Occipital lobe (tissue), 2 donors: Measurements from ENCODE around the gene TMEM170A. TPM values are rescaled to one million over a fixed set of nuclear protein-coding genes. Genes with fewer than 3 reads are reported as not detected.
"Not testable (repeated sequence)": the region's sequence is repeated elsewhere in the genome, so short reads cannot be mapped to it uniquely, and the experiment has no call there.

Experiments used
- DNase-seq: peaks from one replicate; lab custom pipeline; 2025; lab: John Stamatoyannopoulos, UW
- total RNA-seq: library from RNA; depleted of rRNA; stranded (reverse); fragments of >200 nt; gene quantifications from one replicate; pipeline ENCODE4 v1.2.3, GENCODE V29; 2014

TMEM170A gene
- total RNA-seq, 1 donor from 2014 or later = 30.7 TPM

- DNase-seq = no peak
Measured at GRCh38 chr16:75481475-75481874, 17.0 kb upstream of the TMEM170A start.

DNA sequence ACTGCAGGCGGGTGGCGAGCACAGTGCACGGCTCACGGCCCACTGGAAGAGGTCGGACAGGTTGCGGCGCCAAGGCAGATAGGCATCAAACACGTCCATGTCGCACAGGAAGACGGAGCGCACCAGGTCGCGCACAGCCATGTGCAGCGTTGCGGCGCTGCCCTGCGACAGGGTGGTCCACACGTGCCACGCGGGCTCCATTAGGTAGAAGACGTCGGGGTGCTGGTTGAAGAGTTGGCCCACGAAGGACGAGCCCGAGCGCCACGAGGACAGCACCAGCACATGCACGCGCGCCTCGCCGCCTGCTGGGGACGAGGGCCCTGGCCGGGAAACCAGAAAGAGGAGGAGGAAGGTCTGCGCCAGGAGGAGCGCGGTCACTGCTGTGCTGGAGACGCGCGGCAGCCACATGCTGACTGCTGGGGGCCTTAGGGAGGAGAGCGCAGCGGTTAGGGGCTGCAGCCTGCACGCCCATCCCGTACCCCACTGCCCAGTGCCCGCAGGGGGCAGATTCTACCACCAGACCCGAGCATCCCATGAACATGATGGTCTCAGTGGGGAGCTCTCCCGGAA is 15.0 kb upstream of the TMEM170A start:
- DNase-seq = no peak

- no peak for DNase-seq
Measured at GRCh38 chr16:75478480-75479345, 14.2 kb upstream of the TMEM170A start.

GRCh38 chr16:75477680-75478473 is 13.4 kb upstream of the TMEM170A start:
- no peak for DNase-seq

GRCh38 chr16:75476817-75477216 is 12.3 kb upstream of the TMEM170A start:
- DNase-seq = no peak

- no peak for DNase-seq
Measured at GRCh38 chr16:75475420-75475847, 10.9 kb upstream of the TMEM170A start.

DNA sequence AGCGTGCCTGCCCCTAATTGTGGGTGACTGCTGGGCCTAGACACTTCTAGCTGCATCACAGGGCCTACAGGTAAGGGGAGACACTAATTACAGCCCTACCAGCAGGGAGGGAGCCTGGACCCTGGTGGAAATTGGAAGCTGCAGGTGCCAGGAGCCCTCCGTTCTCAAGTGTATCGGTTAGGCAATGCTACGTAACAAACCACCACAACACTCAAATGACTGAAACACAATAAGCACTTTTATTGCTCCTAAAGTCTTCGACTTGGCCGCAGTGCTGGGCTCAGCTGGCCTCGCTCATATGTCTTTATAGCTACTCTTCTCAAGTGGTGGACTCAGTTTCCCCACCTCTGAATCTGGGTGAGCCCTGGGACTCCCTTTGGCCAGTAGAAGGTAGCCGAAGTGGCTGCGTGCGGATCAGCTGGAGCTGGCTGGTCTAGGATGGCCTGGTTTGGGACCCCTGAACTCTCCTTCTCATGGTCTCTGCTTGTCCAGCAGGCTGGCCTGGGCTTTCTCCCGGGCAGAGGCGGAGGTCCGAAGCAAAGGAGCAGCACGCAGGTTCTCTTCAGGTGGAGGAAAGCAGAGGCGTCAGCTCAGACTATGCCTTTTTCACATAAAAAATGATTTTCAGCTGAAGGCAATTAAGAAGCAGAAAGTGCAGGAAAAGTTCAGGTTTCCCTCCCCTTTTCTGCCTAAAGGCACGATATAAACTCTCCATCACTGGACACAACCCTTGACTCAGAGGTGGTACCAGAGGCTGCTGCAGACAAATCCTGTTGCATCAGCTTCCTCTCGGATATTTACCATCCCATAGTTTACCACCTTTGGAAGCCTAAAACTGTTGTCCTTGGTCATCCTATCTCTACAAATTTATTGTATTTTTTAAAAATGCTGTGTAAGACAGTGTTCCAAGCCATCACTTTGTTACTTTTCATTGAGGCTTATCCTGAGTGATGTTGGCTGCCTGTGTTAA is 8.7 kb upstream of the TMEM170A start:
- no peak for DNase-seq

- peak; percentile 29 for DNase-seq
Measured at GRCh38 chr16:75471723-75472633, 7.5 kb upstream of the TMEM170A start.

- DNase-seq = no peak
Measured at GRCh38 chr16:75466760-75467159, 2.3 kb upstream of the TMEM170A start.

- peak; percentile 23 for DNase-seq
Measured at GRCh38 chr16:75463389-75464121, 934 bp downstream of the TMEM170A start.

DNA sequence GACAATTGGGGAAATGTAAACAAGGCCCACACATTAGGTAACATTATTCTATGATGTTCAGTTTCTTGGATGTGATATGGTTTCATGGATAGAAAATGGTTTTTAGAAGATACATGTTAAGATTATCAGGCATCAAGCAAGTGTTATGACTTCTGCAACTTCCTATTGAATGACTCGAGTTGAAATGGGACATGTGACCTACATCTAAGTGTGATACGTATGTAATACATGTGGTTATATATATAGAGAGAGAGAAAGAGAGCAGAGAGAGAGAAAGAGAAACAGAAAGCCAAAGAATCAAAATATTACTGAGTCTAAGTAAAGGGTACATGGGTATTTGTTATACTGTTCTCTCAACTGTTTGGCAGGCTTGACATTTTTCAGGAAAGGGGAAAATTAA is 1.7 kb downstream of the TMEM170A start:
- no peak for DNase-seq

GRCh38 chr16:75461575-75461974 is 2.9 kb downstream of the TMEM170A start:
- no peak for DNase-seq

DNA sequence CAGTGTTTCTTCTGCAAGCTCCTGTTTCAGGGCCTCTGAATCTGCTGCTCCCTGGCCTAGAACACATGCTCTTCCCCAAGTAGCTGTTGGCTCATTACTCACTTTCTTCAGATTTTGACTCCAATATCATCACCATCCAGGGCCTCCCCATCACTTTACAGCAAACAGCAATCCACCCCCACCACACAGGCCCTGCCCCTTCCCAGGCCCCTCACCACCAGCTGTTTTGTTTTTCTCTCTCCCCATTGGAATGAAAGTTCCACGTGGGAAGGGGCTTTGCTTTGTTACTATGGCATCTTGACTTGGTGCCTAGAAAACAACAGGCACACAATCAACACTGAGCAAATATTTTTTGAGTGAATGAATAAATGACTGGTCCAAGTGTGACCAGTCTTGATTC is 4.0 kb downstream of the TMEM170A start:
- DNase-seq = no peak

GRCh38 chr16:75459691-75460090 is 4.8 kb downstream of the TMEM170A start:
- DNase-seq = no peak

GRCh38 chr16:75458439-75458838 is 6.0 kb downstream of the TMEM170A start:
- no peak for DNase-seq

DNA sequence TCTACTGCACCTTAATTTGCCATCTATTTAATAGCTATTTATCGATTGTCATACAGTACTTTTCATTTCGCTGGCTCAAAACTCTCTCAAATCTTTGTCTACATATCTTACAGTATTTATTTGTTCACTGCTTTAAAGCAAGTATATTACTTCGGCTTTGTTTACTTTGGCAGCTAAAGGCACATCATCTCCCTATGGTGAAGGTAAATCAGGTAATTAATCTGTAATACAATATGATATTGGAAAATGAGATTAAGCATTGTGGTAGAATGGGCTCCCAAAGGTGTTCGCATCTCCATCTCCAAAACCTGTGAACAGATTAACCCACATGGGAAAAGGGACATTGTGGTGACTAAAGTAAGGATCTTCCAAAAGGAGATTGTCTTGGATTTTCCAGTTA is 6.5 kb downstream of the TMEM170A start:
- no peak for DNase-seq

- no peak for DNase-seq
Measured at GRCh38 chr16:75457485-75458021, 6.9 kb downstream of the TMEM170A start.

DNA sequence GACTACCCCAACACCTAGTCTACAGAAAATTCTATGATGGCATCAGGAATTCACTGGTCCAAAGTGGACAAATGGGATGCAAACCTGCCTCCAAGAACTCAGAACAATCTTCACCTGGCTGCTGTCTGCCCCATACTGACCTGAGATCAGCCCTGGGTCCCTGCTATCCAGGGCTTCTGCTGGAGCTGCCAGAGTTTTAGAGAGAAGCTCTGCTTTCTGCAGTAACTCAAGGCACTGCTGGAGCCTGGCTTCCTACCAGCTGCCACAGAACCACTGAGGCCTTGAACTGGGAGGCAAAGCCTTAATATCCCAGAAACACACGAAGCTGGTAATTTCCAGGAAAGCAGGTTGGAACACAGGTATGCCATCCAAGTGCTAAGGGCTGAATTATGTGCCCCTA is 7.5 kb downstream of the TMEM170A start:
- DNase-seq = no peak

DNA sequence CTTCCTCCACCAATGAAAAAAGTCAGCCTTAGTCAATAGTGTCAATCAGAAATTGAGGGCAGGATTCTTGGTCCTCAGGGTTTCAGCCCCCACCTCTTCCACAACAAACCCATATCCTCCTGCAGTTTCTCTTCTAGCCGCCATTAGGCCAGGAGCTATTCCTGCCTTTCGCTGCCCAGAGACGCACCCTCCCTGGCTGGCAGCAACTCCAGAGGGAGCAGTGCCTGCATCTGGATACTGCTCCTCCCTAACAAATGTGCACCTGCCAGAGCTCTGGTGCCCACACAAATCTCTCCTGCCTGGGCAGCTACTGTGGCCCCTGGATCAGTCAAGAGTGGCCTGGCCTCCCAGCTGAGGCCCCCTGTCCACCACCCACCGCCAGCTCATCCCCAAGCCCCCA is 8.0 kb downstream of the TMEM170A start:
- not testable (repeated sequence) for DNase-seq
